Keratinocyte (primary cell): ENCODE results near the gene LAMA4.

Source experiments
- EZH2 ChIP-seq: IDR thresholded peaks from one replicate; pipeline ENCODE4 v1.6.1; 2012; ENCODE audit warnings: inconsistent platforms, mild to moderate bottlenecking, low read length, moderate library complexity
- TF ChIP-seq, protein P1 (sequence below), 3 experiments: IDR thresholded peaks in 1 of 3; conservative IDR thresholded peaks in 1 of 3; optimal IDR thresholded peaks in 1 of 3; 2 replicates in 2 of 3; 3 replicates in 1 of 3; pipeline versions ENCODE3 to v1.5.1; 2011; ENCODE audit warnings: low read length in 3 of 3, mild to moderate bottlenecking in 3 of 3, moderate library complexity in 2 of 3, control low read depth in 1 of 3, inconsistent platforms in 1 of 3; ENCODE audit not compliant: insufficient read depth in 2 of 3; ENCODE audit errors: extremely low read depth in 1 of 3

DNA sequence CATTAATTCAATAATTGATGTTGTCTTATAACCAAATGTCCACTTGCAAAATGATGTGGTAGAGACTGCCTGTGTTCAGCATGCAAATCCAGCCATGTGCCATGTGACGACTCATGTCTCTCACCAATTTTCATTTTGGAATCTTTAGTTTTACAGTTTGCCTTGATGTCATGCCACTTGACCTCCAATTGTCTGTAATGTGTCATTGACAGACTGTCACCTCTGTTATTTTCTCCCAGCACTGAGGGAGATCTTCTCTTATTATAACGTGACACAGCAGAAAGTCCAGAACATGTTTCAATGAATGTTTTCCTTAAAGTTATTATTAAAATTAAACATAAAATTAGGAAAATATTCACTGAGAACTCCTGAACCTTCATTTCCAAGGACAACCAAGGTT lies 56.7 kb downstream of the LAMA4 start:
- TF ChIP-seq, protein P1, sequence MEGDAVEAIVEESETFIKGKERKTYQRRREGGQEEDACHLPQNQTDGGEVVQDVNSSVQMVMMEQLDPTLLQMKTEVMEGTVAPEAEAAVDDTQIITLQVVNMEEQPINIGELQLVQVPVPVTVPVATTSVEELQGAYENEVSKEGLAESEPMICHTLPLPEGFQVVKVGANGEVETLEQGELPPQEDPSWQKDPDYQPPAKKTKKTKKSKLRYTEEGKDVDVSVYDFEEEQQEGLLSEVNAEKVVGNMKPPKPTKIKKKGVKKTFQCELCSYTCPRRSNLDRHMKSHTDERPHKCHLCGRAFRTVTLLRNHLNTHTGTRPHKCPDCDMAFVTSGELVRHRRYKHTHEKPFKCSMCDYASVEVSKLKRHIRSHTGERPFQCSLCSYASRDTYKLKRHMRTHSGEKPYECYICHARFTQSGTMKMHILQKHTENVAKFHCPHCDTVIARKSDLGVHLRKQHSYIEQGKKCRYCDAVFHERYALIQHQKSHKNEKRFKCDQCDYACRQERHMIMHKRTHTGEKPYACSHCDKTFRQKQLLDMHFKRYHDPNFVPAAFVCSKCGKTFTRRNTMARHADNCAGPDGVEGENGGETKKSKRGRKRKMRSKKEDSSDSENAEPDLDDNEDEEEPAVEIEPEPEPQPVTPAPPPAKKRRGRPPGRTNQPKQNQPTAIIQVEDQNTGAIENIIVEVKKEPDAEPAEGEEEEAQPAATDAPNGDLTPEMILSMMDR (optimal IDR thresholded peaks at IDR 0.05 in 1 of 3, IDR thresholded peaks at IDR 0.05 in 1 of 3, conservative IDR thresholded peaks at IDR 0.05 in 1 of 3; ENCODE audit: extremely low read depth in 1 of 3, insufficient read depth in 2 of 3, low read length in 3 of 3), result no peak
- no peak for TF ChIP-seq EZH2
